Measurements from ENCODE around the gene MMP24OS. TPM values are rescaled to one million over a fixed set of nuclear protein-coding genes. Genes with fewer than 3 reads are reported as not detected.

Gene MMP24OS
- total and polyA plus RNA-seq, 10 of the 15 experiments (the other 5 are each of a cell fraction or from before 2014, with no cell fraction given) = 2.0 to 30.9 (median 10.9) TPM

DNA sequence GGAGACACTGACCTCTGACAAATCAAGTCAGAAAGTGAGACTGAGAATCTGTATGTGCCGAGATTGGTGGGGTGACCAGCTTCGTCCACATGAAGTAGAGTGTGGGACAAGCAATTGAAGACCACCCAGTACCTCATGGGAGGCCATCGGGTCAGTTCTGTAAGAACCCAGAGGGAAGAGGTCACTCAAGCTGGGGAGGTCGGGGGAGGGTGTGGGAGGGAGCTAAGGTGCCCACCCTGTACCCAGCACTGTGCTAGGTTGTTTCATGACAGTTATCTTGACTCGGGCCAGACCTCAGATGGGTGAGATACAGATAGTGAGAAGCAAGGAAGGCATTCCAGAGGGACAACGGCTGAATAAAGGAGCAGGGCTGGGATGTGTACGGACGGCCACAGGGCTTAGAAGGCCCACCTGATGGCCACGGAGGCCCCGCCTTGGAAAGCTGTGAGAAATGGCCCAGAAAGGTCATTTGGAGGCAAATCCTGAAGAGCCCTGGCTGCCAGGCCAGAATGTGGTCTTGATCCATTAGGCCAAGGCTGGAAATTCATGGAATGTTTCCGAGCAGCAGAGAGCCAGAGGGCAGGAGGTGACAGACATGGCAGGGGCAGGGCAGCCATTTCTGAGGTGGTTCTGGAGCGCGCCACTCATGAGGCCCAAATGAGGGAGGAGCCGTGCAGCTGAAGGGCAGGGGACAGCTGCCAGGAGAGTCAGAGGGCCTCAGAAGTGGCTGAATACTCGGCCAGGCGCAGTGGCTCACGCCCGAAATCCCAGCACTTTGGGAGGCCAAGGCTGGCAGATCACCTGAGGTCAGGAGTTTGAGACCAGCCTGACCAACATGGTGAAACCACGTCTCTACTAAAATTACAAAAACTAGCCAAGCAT lies 7.7 kb downstream of the MMP24OS start:
- Histone ChIP-seq H3K9me3 (replicated peaks; ENCODE audit: control insufficient read depth, insufficient read depth, low read length) (no peaks in the 10 kb centered on the region), H3K4me3 (no peak overlapping the region), H3K36me3 (ENCODE audit: control insufficient read depth in 2 of 2, insufficient read depth in 2 of 2, low read length in 1 of 2) (peaks cover 0 to under 1% of the 10 kb centered on the region in 2 experiments; a peak in 2 of 4 replicates), H3K4me1 (ENCODE audit: control insufficient read depth, insufficient read depth, low read length) (no peaks in the 10 kb centered on the region), H3K4me2 (ENCODE audit: control insufficient read depth, insufficient read depth) (no peak overlapping the region), H2AFZ (ENCODE audit: control insufficient read depth, low read depth, low read length) (no peak overlapping the region), H3K79me2 (ENCODE audit: control insufficient read depth, insufficient read depth, low read length) (no peaks in the 10 kb centered on the region), H3K9ac (ENCODE audit: control insufficient read depth, insufficient read depth, low read length) (no peak overlapping the region), H3K27me3 (replicated peaks in 1 of 2; ENCODE audit: control insufficient read depth in 2 of 2, insufficient read depth in 2 of 2, low read length in 1 of 2) (no peaks in the 10 kb centered on the region), H4K20me1 (ENCODE audit: control insufficient read depth, insufficient read depth) (no peaks in the 10 kb centered on the region), H3K27ac (ENCODE audit: control insufficient read depth, insufficient read depth) (no peak overlapping the region)
- DNase-seq (ENCODE audit: low read depth, low spot score) (no peak), ATAC-seq (no peak), FAIRE-seq (no peak)
- in situ Hi-C loops (cut with MboI) (loop anchor here (25.0 kb wide), 1 partner anchor 433 kb away; the partner anchor contains the start of gene NCOA6), intact Hi-C loops (cut with micrococcal nuclease; ENCODE audit: unreplicated experiment) (no loop called here)
- POLR2A ChIA-PET = interaction anchor here (0.5 to 0.6 kb wide), 2 partner anchors 43 to 1161 kb away, joined by 4 to 5 read pairs; no protein-coding TSS in a partner anchor
- 86% methylated on average over 19 of the region's 19 CpGs for WGBS (ENCODE audit: insufficient coverage, insufficient replicate concordance, low lambda C conversion rate, missing lambda C conversion rate)
- BruUV-seq (replicated peaks) = no TSS peak
- CTCF ChIA-PET = interaction anchor here (0.6 to 9.6 kb wide), 7 partner anchors 9 to 396 kb away, joined by 3 to 98 read pairs (median 3); partner anchors contain the start of gene EDEM2
- SMC1A ChIA-PET (ENCODE audit: uncharacterized antibody, unreplicated experiment) = interaction anchor here (0.6 to 1.4 kb wide), 4 partner anchors 10 to 175 kb away, joined by 3 to 8 read pairs (median 4); no protein-coding TSS in a partner anchor
- RAD21 ChIA-PET (ENCODE audit: unreplicated experiment) = interaction anchor here (2.0 kb wide), 1 partner anchor 125 kb away, joined by 14 read pairs; no protein-coding TSS in a partner anchor
- TF ChIP-seq SREBF2 (IDR thresholded peaks at IDR 0.05; ENCODE audit: low read length) = no peak
- TF ChIP-seq, protein P1, sequence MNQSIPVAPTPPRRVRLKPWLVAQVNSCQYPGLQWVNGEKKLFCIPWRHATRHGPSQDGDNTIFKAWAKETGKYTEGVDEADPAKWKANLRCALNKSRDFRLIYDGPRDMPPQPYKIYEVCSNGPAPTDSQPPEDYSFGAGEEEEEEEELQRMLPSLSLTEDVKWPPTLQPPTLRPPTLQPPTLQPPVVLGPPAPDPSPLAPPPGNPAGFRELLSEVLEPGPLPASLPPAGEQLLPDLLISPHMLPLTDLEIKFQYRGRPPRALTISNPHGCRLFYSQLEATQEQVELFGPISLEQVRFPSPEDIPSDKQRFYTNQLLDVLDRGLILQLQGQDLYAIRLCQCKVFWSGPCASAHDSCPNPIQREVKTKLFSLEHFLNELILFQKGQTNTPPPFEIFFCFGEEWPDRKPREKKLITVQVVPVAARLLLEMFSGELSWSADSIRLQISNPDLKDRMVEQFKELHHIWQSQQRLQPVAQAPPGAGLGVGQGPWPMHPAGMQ (IDR thresholded peaks at IDR 0.05; ENCODE audit: borderline replicate concordance) = no peak
- no peak for TF ChIP-seq CREM (IDR thresholded peaks at IDR 0.05; ENCODE audit: low read depth)
- TF ChIP-seq NR2C2 (IDR thresholded peaks at IDR 0.05; ENCODE audit: borderline replicate concordance, control insufficient read depth, insufficient read length, low read depth) = no peak
- no peak for TF ChIP-seq ZNF207 (IDR thresholded peaks at IDR 0.05; ENCODE audit: borderline replicate concordance)
- no peak for TF ChIP-seq RB1 (IDR thresholded peaks at IDR 0.05; ENCODE audit: borderline replicate concordance)
- TF ChIP-seq, protein P2, sequence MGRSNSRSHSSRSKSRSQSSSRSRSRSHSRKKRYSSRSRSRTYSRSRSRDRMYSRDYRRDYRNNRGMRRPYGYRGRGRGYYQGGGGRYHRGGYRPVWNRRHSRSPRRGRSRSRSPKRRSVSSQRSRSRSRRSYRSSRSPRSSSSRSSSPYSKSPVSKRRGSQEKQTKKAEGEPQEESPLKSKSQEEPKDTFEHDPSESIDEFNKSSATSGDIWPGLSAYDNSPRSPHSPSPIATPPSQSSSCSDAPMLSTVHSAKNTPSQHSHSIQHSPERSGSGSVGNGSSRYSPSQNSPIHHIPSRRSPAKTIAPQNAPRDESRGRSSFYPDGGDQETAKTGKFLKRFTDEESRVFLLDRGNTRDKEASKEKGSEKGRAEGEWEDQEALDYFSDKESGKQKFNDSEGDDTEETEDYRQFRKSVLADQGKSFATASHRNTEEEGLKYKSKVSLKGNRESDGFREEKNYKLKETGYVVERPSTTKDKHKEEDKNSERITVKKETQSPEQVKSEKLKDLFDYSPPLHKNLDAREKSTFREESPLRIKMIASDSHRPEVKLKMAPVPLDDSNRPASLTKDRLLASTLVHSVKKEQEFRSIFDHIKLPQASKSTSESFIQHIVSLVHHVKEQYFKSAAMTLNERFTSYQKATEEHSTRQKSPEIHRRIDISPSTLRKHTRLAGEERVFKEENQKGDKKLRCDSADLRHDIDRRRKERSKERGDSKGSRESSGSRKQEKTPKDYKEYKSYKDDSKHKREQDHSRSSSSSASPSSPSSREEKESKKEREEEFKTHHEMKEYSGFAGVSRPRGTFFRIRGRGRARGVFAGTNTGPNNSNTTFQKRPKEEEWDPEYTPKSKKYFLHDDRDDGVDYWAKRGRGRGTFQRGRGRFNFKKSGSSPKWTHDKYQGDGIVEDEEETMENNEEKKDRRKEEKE (IDR thresholded peaks at IDR 0.05) = no peak
- no peak for TF ChIP-seq POU2F2 (IDR thresholded peaks at IDR 0.05; ENCODE audit: borderline replicate concordance, low read depth, low read length)
- TF ChIP-seq, protein P3, sequence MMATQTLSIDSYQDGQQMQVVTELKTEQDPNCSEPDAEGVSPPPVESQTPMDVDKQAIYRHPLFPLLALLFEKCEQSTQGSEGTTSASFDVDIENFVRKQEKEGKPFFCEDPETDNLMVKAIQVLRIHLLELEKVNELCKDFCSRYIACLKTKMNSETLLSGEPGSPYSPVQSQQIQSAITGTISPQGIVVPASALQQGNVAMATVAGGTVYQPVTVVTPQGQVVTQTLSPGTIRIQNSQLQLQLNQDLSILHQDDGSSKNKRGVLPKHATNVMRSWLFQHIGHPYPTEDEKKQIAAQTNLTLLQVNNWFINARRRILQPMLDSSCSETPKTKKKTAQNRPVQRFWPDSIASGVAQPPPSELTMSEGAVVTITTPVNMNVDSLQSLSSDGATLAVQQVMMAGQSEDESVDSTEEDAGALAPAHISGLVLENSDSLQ (IDR thresholded peaks at IDR 0.05) = no peak
- TF ChIP-seq SUPT20H (IDR thresholded peaks at IDR 0.05; ENCODE audit: borderline replicate concordance, control insufficient read depth, low read depth, low read length) = no peak
- no peak for TF ChIP-seq RBBP5 (conservative IDR thresholded peaks at IDR 0.05)
- TF ChIP-seq ZNF384 (IDR thresholded peaks at IDR 0.05; ENCODE audit: borderline replicate concordance, low read depth, low read length) = no peak
- TF ChIP-seq FOXK2 (IDR thresholded peaks at IDR 0.05) = no peak
- no peak for TF ChIP-seq RAD51 (IDR thresholded peaks at IDR 0.05)
- TF ChIP-seq TCF12 (IDR thresholded peaks at IDR 0.05; ENCODE audit: low read depth, low read length) = no peak
- no peak for TF ChIP-seq HDAC2 (IDR thresholded peaks at IDR 0.05)
- no peak for TF ChIP-seq BHLHE40 (IDR thresholded peaks at IDR 0.05; ENCODE audit: borderline replicate concordance in 1 of 2, low read depth in 2 of 2, low read length in 1 of 2)
- TF ChIP-seq MYB (IDR thresholded peaks at IDR 0.05; ENCODE audit: borderline replicate concordance, low read depth, low read length) = no peak
- no peak for TF ChIP-seq FOXM1 (IDR thresholded peaks at IDR 0.05; ENCODE audit: low read depth, low read length)
